Ishikawa (cell line): ENCODE data around the gene INHBB.

ENCODE experiments used
- CEBPB ChIP-seq: IDR thresholded peaks from 2 replicates; pipeline ENCODE4 v1.6.1; 2012
- EP300 ChIP-seq: IDR thresholded peaks from 2 replicates; pipeline ENCODE4 v1.6.1; 2012; ENCODE audit warnings: borderline replicate concordance
- RAD21 ChIP-seq: IDR thresholded peaks from 2 replicates; pipeline ENCODE4 v1.6.1; 2012; ENCODE audit warnings: low read depth
- TAF1 ChIP-seq: IDR thresholded peaks from 2 replicates; pipeline ENCODE4 v1.6.1; 2012; ENCODE audit warnings: low read depth, mild to moderate bottlenecking
- TCF12 ChIP-seq: IDR thresholded peaks from 2 replicates; pipeline ENCODE4 v1.6.1; 2012; ENCODE audit warnings: low read depth
- YY1 ChIP-seq: IDR thresholded peaks from 2 replicates; pipeline ENCODE4 v1.6.1; 2012; ENCODE audit warnings: low read depth
- ZBTB7A ChIP-seq: IDR thresholded peaks from 2 replicates; pipeline ENCODE4 v1.6.1; 2012; ENCODE audit warnings: low read depth
- TF ChIP-seq, protein P1 (sequence below): IDR thresholded peaks from 2 replicates; pipeline ENCODE4 v1.6.1; 2012

- TF ChIP-seq EP300, result no peak
- no peak for TF ChIP-seq YY1
- TF ChIP-seq ZBTB7A, result no peak
- TF ChIP-seq, protein P1, sequence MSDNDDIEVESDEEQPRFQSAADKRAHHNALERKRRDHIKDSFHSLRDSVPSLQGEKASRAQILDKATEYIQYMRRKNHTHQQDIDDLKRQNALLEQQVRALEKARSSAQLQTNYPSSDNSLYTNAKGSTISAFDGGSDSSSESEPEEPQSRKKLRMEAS, result no peak
- no peak for TF ChIP-seq RAD21
- no peak for TF ChIP-seq TCF12
- no peak for TF ChIP-seq TAF1
- no peak for TF ChIP-seq CEBPB
Measured at GRCh38 chr2:120390381-120391055, 44.6 kb downstream of the INHBB start.
